ENCODE measurements around the gene STEAP1B. TPM values are rescaled to one million over a fixed set of nuclear protein-coding genes. Genes with fewer than 3 reads are reported as not detected.

Gene STEAP1B
- polyA plus RNA-seq, 3 donors: 0.16 TPM; not detected in 2

DNA sequence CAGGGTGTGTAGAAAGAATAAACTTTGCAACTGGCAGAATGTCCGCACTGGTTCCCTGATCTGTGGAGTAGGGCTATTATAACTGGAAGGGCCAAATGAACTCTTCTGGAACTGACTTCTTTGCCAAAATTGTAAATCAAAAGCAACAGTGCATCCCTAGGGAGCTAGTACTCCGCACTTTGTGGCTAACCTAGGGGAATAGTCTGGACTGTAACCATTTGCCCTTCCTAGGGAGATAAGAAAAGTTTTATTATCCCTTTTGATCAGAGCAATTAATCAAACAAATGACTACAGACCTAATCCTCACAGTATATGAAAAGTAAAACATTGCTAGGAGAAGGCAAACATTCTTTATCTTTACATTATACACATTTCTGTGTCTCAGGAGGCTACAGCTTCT, 45.5 kb upstream of the STEAP1B start:
- Mint-ChIP-seq H3K36me3 (peaks cover 0 to 2% of the 10 kb centered on the region in 2 donors), H3K9me3 (peaks cover 0 to 8% (median 3%) of the 10 kb centered on the region in 7 donors), H3K4me3 (no peak overlapping the region), H3K27ac (no peak overlapping the region), H3K27me3 (ENCODE audit: low read depth in 3 of 3) (peaks cover 30 to 37% (median 34%) of the 10 kb centered on the region in 3 donors), H3K4me1 (peaks cover 11% of the 10 kb centered on the region)
- no peaks in the 10 kb centered on the region for H3K36me3 ChIP-seq (replicated peaks in 1 of 2; ENCODE audit: control insufficient read depth in 1 of 2, insufficient read depth in 2 of 2, low read length in 2 of 2)
- peaks cover 0 to 13% of the 10 kb centered on the region in 2 donors for H3K9me3 ChIP-seq (replicated peaks in 1 of 2; ENCODE audit: control insufficient read depth in 1 of 2, insufficient read depth in 1 of 2, low read length in 2 of 2)
- H2AFZ ChIP-seq (ENCODE audit: insufficient read depth, low read depth, low read length, poor library complexity, severe bottlenecking): no peak overlapping the region
- intact Hi-C loops (cut with micrococcal nuclease): no loop called here
- peaks cover 0 to 6% of the 10 kb centered on the region in 2 donors for H3K4me1 ChIP-seq (ENCODE audit: control insufficient read depth in 1 of 2, insufficient read depth in 2 of 2, low read length in 2 of 2)
- DNase-seq: no peak
- TF ChIP-seq CTCF (IDR thresholded peaks at IDR 0.05): no peak
- peaks cover 29 to 43% of the 10 kb centered on the region in 2 donors for H3K27me3 ChIP-seq (ENCODE audit: control insufficient read depth in 2 of 2, insufficient read depth in 2 of 2, low read length in 2 of 2)
- H3K4me2 ChIP-seq (replicated peaks; ENCODE audit: extremely low read depth, low read length, poor library complexity, severe bottlenecking): no peak overlapping the region
- no peak overlapping the region for H3K9ac ChIP-seq (ENCODE audit: insufficient read depth, low read length, poor library complexity, severe bottlenecking)
- no peak overlapping the region for H3K4me3 ChIP-seq (replicated peaks in 1 of 3; ENCODE audit: low read depth in 2 of 3, low read length in 3 of 3)
- no CpG with 5 or more reads among the region's 2 CpGs for whole genome bisulfite sequencing (ENCODE audit: insufficient coverage)
- H4K20me1 ChIP-seq (ENCODE audit: insufficient read depth, low read length): no peaks in the 10 kb centered on the region
- H3K79me2 ChIP-seq (ENCODE audit: insufficient read depth, low read length): no peaks in the 10 kb centered on the region
- H3K27ac ChIP-seq (ENCODE audit: low read depth in 1 of 2, low read length in 2 of 2): no peak overlapping the region

GRCh38 chr7:22544245-22544644, 44.3 kb upstream of the STEAP1B start:
- H3K36me3 ChIP-seq (replicated peaks in 1 of 2; ENCODE audit: control insufficient read depth in 1 of 2, insufficient read depth in 2 of 2, low read length in 2 of 2): no peaks in the 10 kb centered on the region
- no peak overlapping the region for H3K4me2 ChIP-seq (replicated peaks; ENCODE audit: extremely low read depth, low read length, poor library complexity, severe bottlenecking)
- TF ChIP-seq CTCF (IDR thresholded peaks at IDR 0.05): no peak
- no peaks in the 10 kb centered on the region for H3K4me1 ChIP-seq (ENCODE audit: control insufficient read depth in 1 of 2, insufficient read depth in 2 of 2, low read length in 2 of 2)
- intact Hi-C loops (cut with micrococcal nuclease): no loop called here
- no peaks in the 10 kb centered on the region for H4K20me1 ChIP-seq (ENCODE audit: insufficient read depth, low read length)
- H3K4me3 Mint-ChIP-seq: no peak overlapping the region
- DNase-seq: no peak
- H3K27me3 Mint-ChIP-seq (ENCODE audit: low read depth in 3 of 3): peaks cover 18 to 24% (median 21%) of the 10 kb centered on the region in 3 donors
- peaks cover 0 to 3% (median 0%) of the 10 kb centered on the region in 7 donors for H3K9me3 Mint-ChIP-seq
- H3K4me1 Mint-ChIP-seq: no peaks in the 10 kb centered on the region
- peaks cover 0 to 3% of the 10 kb centered on the region in 2 donors for H3K9me3 ChIP-seq (replicated peaks in 1 of 2; ENCODE audit: control insufficient read depth in 1 of 2, insufficient read depth in 1 of 2, low read length in 2 of 2)
- 100% methylated on average over 2 of the region's 4 CpGs for WGBS (ENCODE audit: insufficient coverage)
- H3K79me2 ChIP-seq (ENCODE audit: insufficient read depth, low read length): no peaks in the 10 kb centered on the region
- H2AFZ ChIP-seq (ENCODE audit: insufficient read depth, low read depth, low read length, poor library complexity, severe bottlenecking): no peak overlapping the region
- no peaks in the 10 kb centered on the region for H3K36me3 Mint-ChIP-seq
- H3K4me3 ChIP-seq (replicated peaks in 1 of 3; ENCODE audit: low read depth in 2 of 3, low read length in 3 of 3): no peak overlapping the region
- H3K27ac ChIP-seq (ENCODE audit: low read depth in 1 of 2, low read length in 2 of 2): no peak overlapping the region
- no peak overlapping the region for H3K27ac Mint-ChIP-seq
- no peak overlapping the region for H3K9ac ChIP-seq (ENCODE audit: insufficient read depth, low read length, poor library complexity, severe bottlenecking)
- H3K27me3 ChIP-seq (ENCODE audit: control insufficient read depth in 2 of 2, insufficient read depth in 2 of 2, low read length in 2 of 2): peaks cover 18 to 30% of the 10 kb centered on the region in 2 donors
